IPS DF 6.9 (cell line): Measurements from ENCODE around the gene ASPSCR1.

Source experiments
- DNase-seq: peaks from one replicate; pipeline ENCODE4 v3.0.0-alpha.2; 2013; ENCODE audit warnings: low read depth, low spot score
- H3K27ac ChIP-seq: one replicate; pipeline ENCODE4 v1.5.1; 2013; ENCODE audit warnings: low read length, control low read depth
- H3K27me3 ChIP-seq: 2 replicates; pipeline ENCODE4 v1.6.1; 2013; ENCODE audit warnings: mild to moderate bottlenecking, low read length; ENCODE audit not compliant: control insufficient read depth, insufficient read depth
- H3K36me3 ChIP-seq: 2 replicates; pipeline ENCODE4 v1.6.1; 2013; ENCODE audit warnings: low read length; ENCODE audit not compliant: control insufficient read depth, insufficient read depth
- H3K4me1 ChIP-seq: 2 replicates; pipeline ENCODE4 v1.6.1; 2013; ENCODE audit warnings: low read length; ENCODE audit not compliant: control insufficient read depth, insufficient read depth
- H3K4me3 ChIP-seq: 2 replicates; pipeline ENCODE4 v1.5.1; 2013; ENCODE audit warnings: mild to moderate bottlenecking, low read length
- H3K9me3 ChIP-seq: 2 replicates; pipeline ENCODE4 v1.6.1; 2013; ENCODE audit warnings: low read length, inconsistent platforms; ENCODE audit not compliant: control insufficient read depth, insufficient read depth
- WGBS: extraction: QIAGEN DNeasy Blood & Tissue Kit; methylation state at CpG from one replicate; pipeline ENCODE4 v1.1.7; 2013; ENCODE audit warnings: mixed read lengths, missing lambda C conversion rate; ENCODE audit not compliant: insufficient read length, insufficient coverage; 5-methylcytosine and 5-hydroxymethylcytosine counted together

Gene ASPSCR1, protein sequence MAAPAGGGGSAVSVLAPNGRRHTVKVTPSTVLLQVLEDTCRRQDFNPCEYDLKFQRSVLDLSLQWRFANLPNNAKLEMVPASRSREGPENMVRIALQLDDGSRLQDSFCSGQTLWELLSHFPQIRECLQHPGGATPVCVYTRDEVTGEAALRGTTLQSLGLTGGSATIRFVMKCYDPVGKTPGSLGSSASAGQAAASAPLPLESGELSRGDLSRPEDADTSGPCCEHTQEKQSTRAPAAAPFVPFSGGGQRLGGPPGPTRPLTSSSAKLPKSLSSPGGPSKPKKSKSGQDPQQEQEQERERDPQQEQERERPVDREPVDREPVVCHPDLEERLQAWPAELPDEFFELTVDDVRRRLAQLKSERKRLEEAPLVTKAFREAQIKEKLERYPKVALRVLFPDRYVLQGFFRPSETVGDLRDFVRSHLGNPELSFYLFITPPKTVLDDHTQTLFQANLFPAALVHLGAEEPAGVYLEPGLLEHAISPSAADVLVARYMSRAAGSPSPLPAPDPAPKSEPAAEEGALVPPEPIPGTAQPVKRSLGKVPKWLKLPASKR

DNA sequence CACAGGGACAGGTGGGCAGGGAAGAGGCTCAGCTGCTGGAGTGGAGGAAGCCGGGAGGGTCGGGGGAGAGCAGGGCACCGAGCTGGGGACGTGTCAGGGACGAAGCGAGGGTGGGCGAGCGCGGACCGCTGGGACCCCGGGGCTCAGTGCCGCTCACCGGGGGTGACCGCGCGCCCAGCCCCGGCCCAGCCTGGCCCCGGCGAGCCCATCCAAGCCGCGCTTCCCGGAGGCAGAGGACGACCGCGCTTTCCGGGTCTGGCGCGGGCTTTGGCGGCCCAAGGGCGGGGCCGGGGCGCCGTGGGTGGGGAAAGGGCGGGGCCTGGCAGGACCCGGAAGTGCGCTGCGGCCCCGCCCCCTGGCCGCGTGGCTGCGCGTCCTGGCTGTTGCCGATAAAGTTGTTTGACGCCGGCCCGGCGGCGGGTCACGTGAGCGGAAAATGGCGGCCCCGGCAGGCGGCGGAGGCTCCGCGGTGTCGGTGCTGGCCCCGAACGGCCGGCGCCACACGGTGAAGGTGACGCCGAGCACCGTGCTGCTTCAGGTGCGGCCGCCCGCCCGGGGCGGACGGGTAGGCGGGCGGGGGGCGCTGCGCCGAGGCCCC, at the start of gene ASPSCR1:
ASPSCR1 (plus strand) TSS at position 419 of the 598 bp plus-strand sequence; CDS start at position 437, 18 bp downstream.
- Histone ChIP-seq H3K4me3 (peak within 1 kb of the TSS; percentile 77), H3K4me1 (no peaks in the 10 kb centered on the region), H3K9me3 (no peaks in the 10 kb centered on the region), H3K27ac (no peak within 1 kb of the TSS), H3K27me3 (no peaks in the 10 kb centered on the region; the same call in 1 of the 2 replicates), H3K36me3 (0 out of 2 replicates have a peak, but pooled peaks cover 2% of the 10 kb centered on the region)
- WGBS: no CpG with 5 or more reads among the region's 76 CpGs
- DNase-seq: no peak

- no CpG with 5 or more reads among the region's 98 CpGs for WGBS
- Histone ChIP-seq H3K9me3 (no peaks in the 10 kb centered on the region), H3K27ac (no peak within 1 kb of the TSS), H3K27me3 (0 out of 2 replicates have a peak, but pooled peaks cover 1% of the 10 kb centered on the region), H3K4me1 (peaks cover 19% of the 10 kb centered on the region), H3K36me3 (no peaks in the 10 kb centered on the region; the same call in 1 of the 2 replicates), H3K4me3 (peak within 1 kb of the TSS; percentile 81)
- no peak for DNase-seq
Measured at GRCh38 chr17:81927653-81928543, 49.5 kb upstream of the ASPSCR1 start, which contains the start of gene MAFG. Gene MAFG, minus strand, starts transcription at chr17:81927735. Its CDS starts 4,550 bp downstream, at chr17:81923185.

GRCh38 chr17:81928544-81929252, 48.7 kb upstream of the ASPSCR1 start:
- peaks cover 16% of the 10 kb centered on the region for H3K4me1 ChIP-seq
- WGBS: no CpG with 5 or more reads among the region's 44 CpGs
- no peaks in the 10 kb centered on the region for H3K36me3 ChIP-seq
- 0 out of 2 replicates have a peak, but pooled peaks cover 1% of the 10 kb centered on the region for H3K27me3 ChIP-seq
- H3K27ac ChIP-seq: no peak overlapping the region
- no peak for DNase-seq
- H3K4me3 ChIP-seq: peak overlapping the region; percentile 81; the same call in 1 of the 2 replicates
- no peaks in the 10 kb centered on the region for H3K9me3 ChIP-seq

- no CpG with 5 or more reads among the region's 31 CpGs for WGBS
- H3K4me3 ChIP-seq: no peak overlapping the region
- H3K9me3 ChIP-seq: no peaks in the 10 kb centered on the region
- 0 out of 2 replicates have a peak, but pooled peaks cover 1% of the 10 kb centered on the region for H3K27me3 ChIP-seq
- no peak for DNase-seq
- no peak overlapping the region for H3K27ac ChIP-seq
- peaks cover 10% of the 10 kb centered on the region for H3K4me1 ChIP-seq
- H3K36me3 ChIP-seq: peaks cover under 1% of the 10 kb centered on the region; the same call in 1 of the 2 replicates
Measured at GRCh38 chr17:81929253-81930141, 47.9 kb upstream of the ASPSCR1 start.

DNA sequence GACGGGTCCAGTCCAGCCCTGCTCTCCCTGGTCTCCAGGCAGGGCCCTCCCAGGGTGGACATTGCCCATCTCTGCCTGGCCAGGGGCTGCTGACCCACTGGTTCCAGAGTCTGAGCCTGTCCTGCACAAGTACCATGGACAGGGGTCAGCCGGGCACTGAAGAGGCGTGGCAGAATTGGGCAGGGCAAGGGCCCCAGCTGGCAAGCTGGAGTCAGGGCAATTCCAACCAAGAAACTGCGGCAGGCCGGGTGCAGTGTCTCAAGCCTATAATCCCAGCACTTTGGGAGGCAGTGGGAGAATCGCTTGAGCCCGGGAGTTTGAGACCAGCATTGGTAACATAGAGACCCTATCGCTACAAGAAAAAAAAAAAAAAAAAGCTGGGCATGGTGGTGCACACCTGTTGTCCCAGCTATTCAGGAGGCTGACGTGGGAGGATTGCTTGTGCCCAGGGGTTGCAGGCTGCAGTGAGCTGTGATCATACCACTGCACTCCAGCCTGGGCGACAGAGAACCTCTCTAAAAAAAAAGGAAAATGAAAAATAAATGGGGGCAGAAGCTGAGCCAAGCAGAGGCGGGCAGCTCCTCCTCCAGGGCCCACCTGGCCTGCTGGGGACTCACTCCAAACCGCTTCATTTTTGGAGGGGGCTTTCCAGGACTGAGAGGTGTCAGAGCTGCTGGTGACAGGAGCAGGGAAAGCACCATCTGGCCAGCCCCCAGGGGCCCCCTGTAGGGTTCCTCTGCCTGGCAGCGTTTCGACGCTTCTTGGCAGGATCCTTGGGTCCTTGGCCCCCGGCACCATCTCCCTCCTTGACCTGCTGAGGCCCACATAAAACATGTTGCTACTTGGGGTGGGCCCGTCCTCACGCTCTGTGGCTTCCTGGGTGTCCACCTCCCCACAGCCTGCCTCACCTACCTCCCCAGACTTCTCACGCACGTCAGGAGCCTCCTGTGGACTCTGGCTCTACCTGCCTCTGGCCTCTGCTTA, 47.0 kb upstream of the ASPSCR1 start:
- H3K27me3 ChIP-seq: 0 out of 2 replicates have a peak, but pooled peaks cover 1% of the 10 kb centered on the region
- peaks cover 10% of the 10 kb centered on the region for H3K36me3 ChIP-seq
- DNase-seq: no peak
- WGBS: no CpG with 5 or more reads among the region's 20 CpGs
- H3K9me3 ChIP-seq: no peaks in the 10 kb centered on the region
- no peak overlapping the region for H3K27ac ChIP-seq
- peaks cover 5% of the 10 kb centered on the region for H3K4me1 ChIP-seq
- no peak overlapping the region for H3K4me3 ChIP-seq

DNA sequence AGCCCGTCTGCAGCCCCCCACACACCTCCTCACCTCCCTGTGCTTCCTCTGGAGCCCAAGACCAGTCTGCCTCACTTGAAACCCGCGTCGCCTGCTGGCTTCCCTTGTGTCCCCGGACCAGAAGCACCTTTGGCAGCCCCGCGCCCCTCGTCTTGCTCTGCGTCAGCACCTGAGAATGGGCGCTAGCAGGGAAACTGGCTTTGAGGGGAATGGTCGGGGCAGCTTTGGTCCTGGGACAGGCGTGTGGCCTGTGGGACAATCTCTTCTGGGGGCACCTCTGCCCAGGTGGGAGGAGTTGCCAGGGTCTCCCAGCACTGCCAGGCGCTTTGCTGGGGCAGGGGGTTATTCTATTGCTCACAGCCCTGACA, 46.3 kb upstream of the ASPSCR1 start:
- DNase-seq: no peak
- Histone ChIP-seq H3K4me1 (peaks cover 3% of the 10 kb centered on the region), H3K27ac (no peak overlapping the region), H3K36me3 (peaks cover 10% of the 10 kb centered on the region), H3K9me3 (no peaks in the 10 kb centered on the region), H3K27me3 (0 out of 2 replicates have a peak, but pooled peaks cover 1% of the 10 kb centered on the region), H3K4me3 (no peak overlapping the region)
- no CpG with 5 or more reads among the region's 13 CpGs for WGBS

GRCh38 chr17:81931557-81932332, 45.7 kb upstream of the ASPSCR1 start:
- no peak overlapping the region for H3K4me3 ChIP-seq
- H3K27ac ChIP-seq: no peak overlapping the region
- H3K27me3 ChIP-seq: 0 out of 2 replicates have a peak, but pooled peaks cover 1% of the 10 kb centered on the region
- WGBS: no CpG with 5 or more reads among the region's 15 CpGs
- DNase-seq: no peak
- no peaks in the 10 kb centered on the region for H3K9me3 ChIP-seq
- H3K4me1 ChIP-seq: peaks cover 4% of the 10 kb centered on the region; the same call in 1 of the 2 replicates
- peaks cover 10% of the 10 kb centered on the region for H3K36me3 ChIP-seq
